GM12892 (cell line): ENCODE results near the gene GON4L.

ENCODE experiments used
- POLR2A ChIP-seq: IDR thresholded peaks from 2 replicates; pipeline ENCODE4 v1.6.1; 2011; ENCODE audit warnings: low read depth, low read length, control low read depth
- POLR2AphosphoS5 ChIP-seq: IDR thresholded peaks from 2 replicates; pipeline ENCODE4 v1.6.1; 2011; ENCODE audit warnings: low read depth, low read length, control low read depth
- TAF1 ChIP-seq: IDR thresholded peaks from 2 replicates; pipeline ENCODE4 v1.6.1; 2011; ENCODE audit warnings: low read depth, mild to moderate bottlenecking, control low read depth, low read length, borderline replicate concordance

DNA sequence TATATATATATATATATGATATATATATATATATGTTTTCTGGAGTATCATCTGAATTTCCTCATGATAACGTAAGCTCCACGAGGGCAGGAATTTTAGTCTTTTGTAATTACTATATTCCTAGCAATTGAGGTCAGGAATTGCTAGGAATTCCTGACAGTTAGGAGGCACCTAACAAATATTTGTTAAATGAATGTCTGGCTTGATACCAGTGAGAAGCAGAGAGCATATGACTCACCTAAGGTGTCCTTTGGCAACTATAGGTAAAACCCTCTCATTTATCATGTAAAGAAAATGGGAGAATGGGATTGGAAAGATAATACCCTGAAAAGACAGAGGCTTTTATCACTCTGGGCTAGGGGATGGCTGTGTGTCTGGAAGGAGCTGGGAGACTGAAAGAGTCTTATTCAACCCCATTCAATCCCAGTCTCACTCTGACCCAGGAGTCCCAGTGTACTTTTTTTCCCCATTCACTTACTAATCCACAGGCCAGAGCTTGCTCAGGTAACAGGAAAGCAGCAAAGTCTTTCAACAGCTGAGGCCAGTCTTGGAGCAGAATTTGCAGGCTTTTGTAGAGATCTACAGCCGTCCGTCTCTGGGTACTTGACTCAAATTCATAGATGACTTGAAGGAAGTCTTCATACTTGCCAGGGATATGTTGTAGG is 96.9 kb downstream of the GON4L start:
- TF ChIP-seq POLR2A = no peak
- no peak for TF ChIP-seq POLR2AphosphoS5
- no peak for TF ChIP-seq TAF1
